Ascending aorta (tissue), 2 donors: ENCODE data around the gene PFKFB3. TPM values are rescaled to one million over a fixed set of nuclear protein-coding genes. Genes with fewer than 3 reads are reported as not detected.
A peak's percentile ranks its signal among the peaks of the same experiment; 100 is the strongest.

Experiments used
- DNase-seq, 2 donors: peaks; one replicate each; pipeline ENCODE4 v3.0.0-alpha.2; 2019; ENCODE audit warnings: low spot score in 2 of 2
- H3K27ac ChIP-seq, 2 donors: fragments of 200-600 bp; sonication (generic); one replicate each; pipeline ENCODE4 v1.5.1; 2016 to 2017; ENCODE audit warnings: mild to moderate bottlenecking in 1 of 2
- H3K27me3 ChIP-seq: fragments of 200-600 bp; sonication (generic); one replicate; pipeline ENCODE4 v1.5.1; 2017
- H3K36me3 ChIP-seq, 2 donors: fragments of 200-600 bp; sonication (generic); one replicate each; pipeline ENCODE4 v1.5.1; 2016
- H3K4me1 ChIP-seq, 2 donors: fragments of 200-600 bp; sonication (generic); one replicate each; pipeline ENCODE4 v1.5.1; 2016 to 2017; ENCODE audit warnings: mild to moderate bottlenecking in 1 of 2
- H3K4me3 ChIP-seq, 2 donors: fragments of 200-600 bp; sonication (generic); one replicate each; pipeline ENCODE4 v1.5.1; 2016 to 2017; ENCODE audit warnings: mild to moderate bottlenecking in 1 of 2
- H3K9me3 ChIP-seq, 2 donors: fragments of 200-600 bp; sonication (generic); one replicate each; pipeline ENCODE4 v1.5.1; 2016
- intact Hi-C: fragments of 100-400 bp; cut with DNase I; formaldehyde crosslinking; loops from one replicate; pipeline ENCODE4 v1.15.1; 2023
- total RNA-seq: library from RNA; depleted of rRNA; stranded (reverse); fragments of >200 nt; gene quantifications from one replicate; pipeline ENCODE4 v1.1.0, GENCODE V29; 2016
- TF ChIP-seq, protein P1 (sequence below), 3 experiments: fragments of 200-600 bp in 2 of 3; fragments of 450-650 bp in 1 of 3; sonication (generic) in 2 of 3; IDR thresholded peaks; one replicate each; pipeline ENCODE4 v1.5.1; 2016 to 2019; ENCODE audit warnings: antibody characterized with exemption in 3 of 3, mild to moderate bottlenecking in 1 of 3, moderate library complexity in 1 of 3

The PFKFB3 gene
- total RNA-seq, 1 donor from 2014 or later: 68.0 TPM

GRCh38 chr10:6231146-6231545 lies 28.4 kb downstream of the PFKFB3 start:
- Histone ChIP-seq H3K4me1 (peaks cover 4 to 6% of the 10 kb centered on the region in 2 donors), H3K4me3 (no peak overlapping the region), H3K27ac (peak overlapping the region in 1 of 2 donors; percentile 66), H3K36me3 (peaks cover 88 to 100% of the 10 kb centered on the region in 2 donors), H3K9me3 (no peaks in the 10 kb centered on the region), H3K27me3 (no peaks in the 10 kb centered on the region)
- intact Hi-C loops: no loop called here
- TF ChIP-seq, protein P1, sequence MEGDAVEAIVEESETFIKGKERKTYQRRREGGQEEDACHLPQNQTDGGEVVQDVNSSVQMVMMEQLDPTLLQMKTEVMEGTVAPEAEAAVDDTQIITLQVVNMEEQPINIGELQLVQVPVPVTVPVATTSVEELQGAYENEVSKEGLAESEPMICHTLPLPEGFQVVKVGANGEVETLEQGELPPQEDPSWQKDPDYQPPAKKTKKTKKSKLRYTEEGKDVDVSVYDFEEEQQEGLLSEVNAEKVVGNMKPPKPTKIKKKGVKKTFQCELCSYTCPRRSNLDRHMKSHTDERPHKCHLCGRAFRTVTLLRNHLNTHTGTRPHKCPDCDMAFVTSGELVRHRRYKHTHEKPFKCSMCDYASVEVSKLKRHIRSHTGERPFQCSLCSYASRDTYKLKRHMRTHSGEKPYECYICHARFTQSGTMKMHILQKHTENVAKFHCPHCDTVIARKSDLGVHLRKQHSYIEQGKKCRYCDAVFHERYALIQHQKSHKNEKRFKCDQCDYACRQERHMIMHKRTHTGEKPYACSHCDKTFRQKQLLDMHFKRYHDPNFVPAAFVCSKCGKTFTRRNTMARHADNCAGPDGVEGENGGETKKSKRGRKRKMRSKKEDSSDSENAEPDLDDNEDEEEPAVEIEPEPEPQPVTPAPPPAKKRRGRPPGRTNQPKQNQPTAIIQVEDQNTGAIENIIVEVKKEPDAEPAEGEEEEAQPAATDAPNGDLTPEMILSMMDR (IDR thresholded peaks at IDR 0.05): no peak
- no peak for DNase-seq

GRCh38 chr10:6231730-6232129 lies 29.0 kb downstream of the PFKFB3 start:
- no peaks in the 10 kb centered on the region for H3K9me3 ChIP-seq
- no peaks in the 10 kb centered on the region for H3K27me3 ChIP-seq
- DNase-seq: no peak
- H3K27ac ChIP-seq: peak overlapping the region; percentile 25 to 66
- peaks cover 88 to 100% of the 10 kb centered on the region in 2 donors for H3K36me3 ChIP-seq
- TF ChIP-seq, protein P1 (IDR thresholded peaks at IDR 0.05): no peak
- intact Hi-C loops: no loop called here
- peaks cover 4 to 6% of the 10 kb centered on the region in 2 donors for H3K4me1 ChIP-seq
- H3K4me3 ChIP-seq: no peak overlapping the region

GRCh38 chr10:6232225-6232807 lies 29.6 kb downstream of the PFKFB3 start:
- TF ChIP-seq, protein P1 (IDR thresholded peaks at IDR 0.05): no peak
- DNase-seq: no peak
- Histone ChIP-seq H3K9me3 (no peaks in the 10 kb centered on the region), H3K4me3 (no peak overlapping the region), H3K4me1 (peaks cover 2 to 6% of the 10 kb centered on the region in 2 donors), H3K27me3 (no peaks in the 10 kb centered on the region), H3K36me3 (peaks cover 83 to 98% of the 10 kb centered on the region in 2 donors), H3K27ac (peak overlapping the region; percentile 25 to 66)
- intact Hi-C loops: no loop called here

- Histone ChIP-seq H3K4me1 (peaks cover 0 to under 1% of the 10 kb centered on the region in 2 donors), H3K27ac (peak overlapping the region; percentile 2 to 66), H3K4me3 (no peak overlapping the region), H3K9me3 (no peaks in the 10 kb centered on the region), H3K36me3 (peaks cover 75 to 91% of the 10 kb centered on the region in 2 donors), H3K27me3 (no peaks in the 10 kb centered on the region)
- intact Hi-C loops: no loop called here
- TF ChIP-seq, protein P1 (IDR thresholded peaks at IDR 0.05): no peak
- no peak for DNase-seq
These were observed 30.4 kb downstream of the PFKFB3 start for GRCh38 chr10:6232846-6233724.

DNA sequence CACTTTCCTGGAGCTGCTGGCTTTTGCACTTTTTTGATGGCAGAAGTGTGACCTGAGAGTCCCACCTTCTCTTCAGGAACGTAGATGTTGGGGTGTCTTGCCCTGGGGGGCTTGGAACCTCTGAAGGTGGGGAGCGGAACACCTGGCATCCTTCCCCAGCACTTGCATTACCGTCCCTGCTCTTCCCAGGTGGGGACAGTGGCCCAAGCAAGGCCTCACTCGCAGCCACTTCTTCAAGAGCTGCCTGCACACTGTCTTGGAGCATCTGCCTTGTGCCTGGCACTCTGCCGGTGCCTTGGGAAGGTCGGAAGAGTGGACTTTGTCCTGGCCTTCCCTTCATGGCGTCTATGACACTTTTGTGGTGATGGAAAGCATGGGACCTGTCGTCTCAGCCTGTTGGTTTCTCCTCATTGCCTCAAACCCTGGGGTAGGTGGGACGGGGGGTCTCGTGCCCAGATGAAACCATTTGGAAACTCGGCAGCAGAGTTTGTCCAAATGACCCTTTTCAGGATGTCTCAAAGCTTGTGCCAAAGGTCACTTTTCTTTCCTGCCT lies 31.1 kb downstream of the PFKFB3 start:
- Histone ChIP-seq H3K27me3 (no peaks in the 10 kb centered on the region), H3K27ac (peak overlapping the region; percentile 2 to 66), H3K9me3 (no peaks in the 10 kb centered on the region), H3K36me3 (peaks cover 69 to 84% of the 10 kb centered on the region in 2 donors), H3K4me3 (no peak overlapping the region), H3K4me1 (no peaks in the 10 kb centered on the region)
- no peak for DNase-seq
- intact Hi-C loops: no loop called here
- TF ChIP-seq, protein P1 (IDR thresholded peaks at IDR 0.05): no peak
